K562 (cell line): ENCODE data around the gene NAT9. TPM values are rescaled to one million over a fixed set of nuclear protein-coding genes. Genes with fewer than 3 reads are reported as not detected.

Source experiments
- ATAC-seq: fragments of 200-7000 bp; cut with Tn5 transposase; 3 replicates; pipeline ENCODE4 v1.9.1; 2020; ENCODE audit warnings: moderate library complexity
- BruUV-seq: library from RNA; stranded (reverse); fragments of 400-500 nt; replicated peaks from 2 replicates; lab custom pipeline; 2021; lab: Mats Ljungman, UMichigan
- CTCF ChIA-PET: fragments of 300-600 bp; formaldehyde crosslinking; extraction: SDS; loops from one replicate; lab custom pipeline; 2021; ENCODE audit warnings: low intra/inter-chr PET ratio; lab: Yijun Ruan, JAX
- POLR2A ChIA-PET: fragments of 300-600, 350-650 bp; sonication (Branson Sonifier 250); formaldehyde crosslinking; extraction: SDS; loops from one replicate; lab custom pipeline; 2021; ENCODE audit warnings: antibody characterized with exemption, inconsistent platforms; lab: Yijun Ruan, JAX
- DNase-seq, 4 experiments: peaks; one replicate each; pipeline versions ENCODE4 v3.0.0 to v3.0.0-alpha.2; 2011 to 2018; ENCODE audit warnings: low spot score in 3 of 4, mixed read lengths in 3 of 4; ENCODE audit errors: extremely low read depth in 1 of 4
- FAIRE-seq: peaks from 2 replicates; lab custom pipeline; 2011; peaks lifted over from hg19 to GRCh38; lab: Jason Lieb, UNC
- H2AFZ ChIP-seq: 2 replicates; pipeline ENCODE4 v1.6.0; 2011; ENCODE audit warnings: low read depth, low read length, control low read depth, inconsistent platforms
- H3K27ac ChIP-seq: fragments of 200-600 bp; 3 replicates; pipeline ENCODE4 v1.8.0; 2011; ENCODE audit warnings: low read depth, mild to moderate bottlenecking, control low read depth, inconsistent platforms, low read length, moderate library complexity, mixed read lengths; ENCODE audit errors: extremely low read depth
- H3K27me3 ChIP-seq, 2 experiments: fragments of 300-600 bp in 1 of 2; 2 replicates in 1 of 2; 3 replicates in 1 of 2; pipeline versions ENCODE4 v1.6.0 to v1.8.0; 2011; ENCODE audit warnings: inconsistent platforms in 2 of 2, low read length in 2 of 2, mild to moderate bottlenecking in 1 of 2, mixed read lengths in 1 of 2, moderate library complexity in 1 of 2; ENCODE audit not compliant: control insufficient read depth in 2 of 2, insufficient read depth in 2 of 2
- H3K36me3 ChIP-seq: fragments of 300-600 bp; 3 replicates; pipeline ENCODE4 v1.8.0; 2011; ENCODE audit warnings: mild to moderate bottlenecking, low read length, inconsistent platforms; ENCODE audit not compliant: control insufficient read depth, insufficient read depth
- H3K4me1 ChIP-seq, 2 experiments: fragments of 200-600 bp in 1 of 2; replicated peaks in 1 of 2; 2 replicates in 1 of 2; 3 replicates in 1 of 2; pipeline versions ENCODE4 v1.5.1 to v1.8.0; 2011; ENCODE audit warnings: inconsistent platforms in 2 of 2, low read length in 2 of 2, mild to moderate bottlenecking in 1 of 2, mixed read lengths in 1 of 2, moderate library complexity in 1 of 2; ENCODE audit not compliant: control insufficient read depth in 2 of 2, insufficient read depth in 2 of 2
- H3K4me2 ChIP-seq: 2 replicates; pipeline ENCODE4 v1.6.1; 2011; ENCODE audit warnings: low read length, control low read depth, inconsistent platforms, mixed read lengths; ENCODE audit not compliant: insufficient read depth
- H3K4me3 ChIP-seq: fragments of 200-600 bp; sonication (generic), shearing (Covaris generic); 2 replicates; pipeline ENCODE4 v1.5.1; 2016; ENCODE audit warnings: control low read depth, inconsistent platforms
- H3K79me2 ChIP-seq: fragments of 200-600 bp; 3 replicates; pipeline ENCODE4 v1.8.0; 2011; ENCODE audit warnings: low read length, inconsistent platforms; ENCODE audit not compliant: control insufficient read depth, insufficient read depth
- H3K9ac ChIP-seq, 2 experiments: 2 replicates each; pipeline versions ENCODE4 v1.6.0 to v1.6.1; 2011; ENCODE audit warnings: low read depth in 2 of 2, low read length in 2 of 2, control low read depth in 1 of 2, inconsistent platforms in 1 of 2, mild to moderate bottlenecking in 1 of 2, mixed read lengths in 1 of 2; ENCODE audit not compliant: insufficient read depth in 1 of 2
- H3K9me1 ChIP-seq: one replicate; pipeline ENCODE4 v1.6.0; 2011; ENCODE audit warnings: inconsistent platforms, mild to moderate bottlenecking, low read length, moderate library complexity; ENCODE audit not compliant: control insufficient read depth, insufficient read depth
- H3K9me3 ChIP-seq: replicated peaks from 2 replicates; pipeline ENCODE4 v1.5.1; 2011; ENCODE audit warnings: low read depth, low read length, inconsistent platforms; ENCODE audit not compliant: control insufficient read depth, insufficient read depth
- H4K20me1 ChIP-seq: replicated peaks from 2 replicates; pipeline ENCODE4 v1.6.1; 2011; ENCODE audit warnings: low read length, inconsistent platforms, mixed read lengths; ENCODE audit not compliant: control insufficient read depth, insufficient read depth
- CC2D1A ChIP-seq: fragments of 450-650 bp; IDR thresholded peaks from 2 replicates; pipeline ENCODE4 v1.6.1; 2017; ENCODE audit warnings: mild to moderate bottlenecking
- CTBP1 ChIP-seq: fragments of 450-650 bp; IDR thresholded peaks from 2 replicates; pipeline ENCODE4 v1.6.1; 2016; ENCODE audit warnings: borderline replicate concordance
- ELF4 ChIP-seq: fragments of 450-650 bp; formaldehyde crosslinking; IDR thresholded peaks from 2 replicates; pipeline ENCODE4 v1.4.0; 2022; ENCODE audit warnings: missing genetic modification characterization
- GABPB1 ChIP-seq: sonication (generic); formaldehyde crosslinking; IDR thresholded peaks from 2 replicates; pipeline ENCODE4 v1.8.0; 2022; ENCODE audit warnings: mild to moderate bottlenecking, missing genetic modification reagents
- JUNB ChIP-seq: fragments of 450-650 bp; formaldehyde crosslinking; conservative IDR thresholded peaks from 2 replicates; pipeline ENCODE4 v1.4.0; 2020; ENCODE audit warnings: mild to moderate bottlenecking
- JUND ChIP-seq, 2 experiments: IDR thresholded peaks; 2 replicates in 1 of 2; 3 replicates in 1 of 2; pipeline ENCODE4 v1.6.1; 2011; ENCODE audit warnings: borderline replicate concordance in 2 of 2, low read depth in 2 of 2, low read length in 2 of 2, improper control_type of control experiment in 1 of 2, missing biosample characterization in 1 of 2, missing genetic modification characterization in 1 of 2, missing genetic modification reagents in 1 of 2
- MAFF ChIP-seq: IDR thresholded peaks from 2 replicates; pipeline ENCODE4 v1.6.1; 2012; ENCODE audit warnings: low read length, improper control_type of control experiment
- POLR2A ChIP-seq: fragments of 450-650 bp; conservative IDR thresholded peaks from 2 replicates; pipeline ENCODE4 v1.6.1; 2016
- POLR2AphosphoS2 ChIP-seq: IDR thresholded peaks from 2 replicates; pipeline ENCODE4 v1.6.1; 2012; ENCODE audit warnings: low read length, improper control_type of control experiment
- RAD21 ChIP-seq, 2 experiments: fragments of 250-450 bp in 1 of 2; fragments of 450-650 bp in 1 of 2; sonication (Bioruptor Pico) in 1 of 2; formaldehyde crosslinking in 1 of 2; IDR thresholded peaks in 1 of 2; conservative IDR thresholded peaks in 1 of 2; 2 replicates each; pipeline versions ENCODE4 v1.4.0 to v1.8.0; 2020 to 2022; ENCODE audit warnings: mild to moderate bottlenecking in 2 of 2, moderate library complexity in 1 of 2
- RB1 ChIP-seq: fragments of 450-650 bp; IDR thresholded peaks from 2 replicates; pipeline ENCODE4 v1.6.1; 2017; ENCODE audit warnings: low read depth, mild to moderate bottlenecking
- RCOR1 ChIP-seq, 2 experiments: IDR thresholded peaks; 2 replicates each; pipeline ENCODE4 v1.6.1; 2012; ENCODE audit warnings: low read depth in 2 of 2, low read length in 2 of 2, borderline replicate concordance in 1 of 2, improper control_type of control experiment in 1 of 2
- SMC3 ChIP-seq: conservative IDR thresholded peaks from 2 replicates; pipeline ENCODE4 v1.6.1; 2011; ENCODE audit warnings: low read depth, low read length, improper control_type of control experiment; ENCODE audit not compliant: insufficient read depth
- SUPT5H ChIP-seq: fragments of 450-650 bp; IDR thresholded peaks from 2 replicates; pipeline ENCODE4 v1.6.1; 2016
- ZNF398 ChIP-seq: fragments of 250-450 bp; sonication (Bioruptor Pico); IDR thresholded peaks from 2 replicates; pipeline ENCODE4 v1.8.0; 2021; ENCODE audit warnings: moderate library complexity, mild to moderate bottlenecking, inconsistent platforms
- ZNF507 ChIP-seq: conservative IDR thresholded peaks from 2 replicates; pipeline ENCODE4 v1.6.1; 2017; ENCODE audit warnings: missing genetic modification characterization, missing compliant biosample characterization
- WGBS: fragments of 100-300 bp; shearing (Covaris generic); methylation state at CpG from one replicate; pipeline ENCODE4 v1.1.6; 2016; ENCODE audit warnings: low coverage, mixed read lengths; ENCODE audit not compliant: insufficient coverage; ENCODE audit errors: missing lambda C conversion rate; 5-methylcytosine and 5-hydroxymethylcytosine counted together
- in situ Hi-C: fragments of 300-500 bp; cut with MboI; formaldehyde crosslinking; loops from 4 replicates; pipeline ENCODE4 v1.15.0; 2018; ENCODE audit warnings: inconsistent platforms, mixed read lengths
- intact Hi-C: fragments of 100-400 bp; cut with micrococcal nuclease; formaldehyde crosslinking; loops from 2 replicates; pipeline ENCODE4 v1.14.2; 2022
- polyA plus RNA-seq, 8 experiments: library from polyadenylated mRNA; depleted of rRNA in 4 of 8; stranded (reverse) in 5 of 8; unstranded in 3 of 8; fragments of >200 nt; fragmentation: Nextera tagmentation in 2 of 8; fragmentation: Illumina TruSeq in 1 of 8; extraction: Ambion mirVana in 2 of 8; extraction: Trizol in 1 of 8; gene quantifications; 2 replicates each; pipeline versions ENCODE4 v1.2.1 to v1.2.3, GENCODE V29; 2011 to 2014; ENCODE audit warnings: inconsistent platforms in 1 of 8, missing spikeins in 1 of 8
- total RNA-seq, 7 experiments: library from RNA; depleted of rRNA in 6 of 7; stranded (reverse); fragments of >200 nt in 6 of 7; fragmentation: Illumina TruSeq in 2 of 7; extraction: Trizol in 2 of 7; gene quantifications; 2 replicates each; pipeline versions ENCODE4 v1.2.1 to v1.2.3, GENCODE V29; 2011 to 2021; ENCODE audit warnings: low replicate concordance in 1 of 7

Gene NAT9
- total and polyA plus RNA-seq, 9 of the 15 experiments (the other 6 are each of a cell fraction or from before 2014, with no cell fraction given): 4.2 to 63.6 (median 40.8) TPM

- H3K9me1 ChIP-seq: no peaks in the 10 kb centered on the region
- peaks cover 17% of the 10 kb centered on the region for H4K20me1 ChIP-seq
- CTCF ChIA-PET: interaction anchor here (0.6 to 3.6 kb wide), 4 partner anchors 25 to 114 kb away, joined by 3 to 41 read pairs (median 3); no protein-coding TSS in a partner anchor
- no peak overlapping the region for H2AFZ ChIP-seq
- no TSS peak for BruUV-seq
- no peaks in the 10 kb centered on the region for H3K9me3 ChIP-seq
- no peak overlapping the region for H3K9ac ChIP-seq
- peaks cover 16% of the 10 kb centered on the region for H3K79me2 ChIP-seq
- H3K27ac ChIP-seq: no peak overlapping the region
- in situ Hi-C loops (no loop called here), intact Hi-C loops (loop anchor here (1.0 kb wide), 1 partner anchor 23 kb away; no protein-coding TSS in a partner anchor)
- no peak overlapping the region for H3K4me2 ChIP-seq
- H3K36me3 ChIP-seq: peaks cover 73% of the 10 kb centered on the region
- POLR2A ChIA-PET: interaction anchor here (0.6 to 2.5 kb wide), 9 partner anchors 9 to 116 kb away, joined by 3 to 9 read pairs (median 4); no protein-coding TSS in a partner anchor
- DNase-seq (peak; percentile 54 to 70 (median 62)), FAIRE-seq (peak; percentile 74), ATAC-seq (peak; percentile 93)
- H3K4me1 ChIP-seq: peaks cover 0 to 12% of the 10 kb centered on the region in 2 experiments; a peak in 1 of 5 replicates
- 73% methylated on average over 16 of the region's 16 CpGs for WGBS
- no peak overlapping the region for H3K4me3 ChIP-seq
- H3K27me3 ChIP-seq: no peaks in the 10 kb centered on the region
- TF ChIP-seq RAD21 (CRISPR knock-in tag; conservative IDR thresholded peaks at IDR 0.05 in 1 of 2, IDR thresholded peaks at IDR 0.05 in 1 of 2) (peak; percentile 80 to 92), SUPT5H (peak; percentile 35), JUNB (CRISPR knock-in tag) (no peak), POLR2A (peak; percentile 27; the same call in 1 of the 2 replicates), ZNF507 (no peak), ZNF398 (CRISPR knock-in tag) (no peak), JUND (IDR thresholded peaks at IDR 0.05; ENCODE audit: borderline replicate concordance, low read depth, low read length) (0 out of 2 replicates have a peak, but pooled peaks have one; percentile 12), JUND (tag; IDR thresholded peaks at IDR 0.05; ENCODE audit: borderline replicate concordance, low read depth, low read length) (no peak), GABPB1 (CRISPR knock-in tag) (0 out of 2 replicates have a peak, but pooled peaks have one; percentile 25), POLR2AphosphoS2 (0 out of 2 replicates have a peak, but pooled peaks have one; percentile 63), RCOR1 (IDR thresholded peaks at IDR 0.05; ENCODE audit: borderline replicate concordance in 1 of 2, low read depth in 2 of 2, low read length in 2 of 2) (peak in 1 of 2 experiments; percentile 42; a peak in 1 of 4 replicates), RB1 (peak; percentile 31; the same call in 1 of the 2 replicates), MAFF (no peak), ELF4 (CRISPR knock-in tag) (0 out of 2 replicates have a peak, but pooled peaks have one; percentile 24), CTBP1 (peak; percentile 41; the same call in 1 of the 2 replicates), CC2D1A (0 out of 2 replicates have a peak, but pooled peaks have one; percentile 13), SMC3 (peak; percentile 64)
These were observed 5.4 kb downstream of the NAT9 start for GRCh38 chr17:74770498-74771318.
